Tibial nerve (tissue), 3 donors: Measurements from ENCODE around the gene PHC3.

ENCODE experiments used
- POLR2A ChIP-seq, 2 donors: fragments of 450-650 bp; IDR thresholded peaks; one replicate each; pipeline ENCODE4 v1.6.1; 2017; ENCODE audit warnings: antibody characterized with exemption in 2 of 2, mild to moderate bottlenecking in 2 of 2, moderate library complexity in 2 of 2
- TF ChIP-seq, protein P1 (sequence below), 5 experiments: fragments of 200-600 bp in 3 of 5; fragments of 450-650 bp in 2 of 5; sonication (generic) in 3 of 5; IDR thresholded peaks; one replicate each; pipeline ENCODE4 v1.5.1; 2016 to 2019; ENCODE audit warnings: antibody characterized with exemption in 5 of 5, mild to moderate bottlenecking in 3 of 5, moderate library complexity in 2 of 5

DNA sequence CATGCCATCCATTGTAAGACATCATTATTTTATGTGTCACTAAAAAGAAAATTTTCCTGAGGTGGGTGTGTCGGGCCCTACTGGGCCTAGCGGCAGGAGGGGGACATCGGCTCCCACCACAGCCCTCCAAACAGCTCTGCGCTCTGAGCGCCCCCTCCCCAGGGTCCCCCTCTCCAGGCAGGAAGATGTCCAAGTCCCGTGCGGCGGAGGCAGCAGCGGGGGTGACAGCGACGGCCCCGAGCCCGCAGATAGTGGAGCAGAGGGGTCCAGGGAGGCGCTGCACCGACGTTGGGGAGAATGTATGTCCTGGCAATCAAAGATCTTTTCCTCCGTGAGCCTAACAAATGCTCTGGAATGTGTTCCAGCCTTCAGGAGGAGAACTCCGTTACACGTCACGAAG lies 119.5 kb downstream of the PHC3 start:
- TF ChIP-seq, protein P1, sequence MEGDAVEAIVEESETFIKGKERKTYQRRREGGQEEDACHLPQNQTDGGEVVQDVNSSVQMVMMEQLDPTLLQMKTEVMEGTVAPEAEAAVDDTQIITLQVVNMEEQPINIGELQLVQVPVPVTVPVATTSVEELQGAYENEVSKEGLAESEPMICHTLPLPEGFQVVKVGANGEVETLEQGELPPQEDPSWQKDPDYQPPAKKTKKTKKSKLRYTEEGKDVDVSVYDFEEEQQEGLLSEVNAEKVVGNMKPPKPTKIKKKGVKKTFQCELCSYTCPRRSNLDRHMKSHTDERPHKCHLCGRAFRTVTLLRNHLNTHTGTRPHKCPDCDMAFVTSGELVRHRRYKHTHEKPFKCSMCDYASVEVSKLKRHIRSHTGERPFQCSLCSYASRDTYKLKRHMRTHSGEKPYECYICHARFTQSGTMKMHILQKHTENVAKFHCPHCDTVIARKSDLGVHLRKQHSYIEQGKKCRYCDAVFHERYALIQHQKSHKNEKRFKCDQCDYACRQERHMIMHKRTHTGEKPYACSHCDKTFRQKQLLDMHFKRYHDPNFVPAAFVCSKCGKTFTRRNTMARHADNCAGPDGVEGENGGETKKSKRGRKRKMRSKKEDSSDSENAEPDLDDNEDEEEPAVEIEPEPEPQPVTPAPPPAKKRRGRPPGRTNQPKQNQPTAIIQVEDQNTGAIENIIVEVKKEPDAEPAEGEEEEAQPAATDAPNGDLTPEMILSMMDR (IDR thresholded peaks at IDR 0.05): no peak
- TF ChIP-seq POLR2A (IDR thresholded peaks at IDR 0.05): no peak
